ENCODE results near the gene DNAL4.

GRCh38 chr22:38783095-38783615, 10.8 kb downstream of the DNAL4 start:
- TF ChIP-seq CTCF (IDR thresholded peaks at IDR 0.05) = no peak
- no peak for TF ChIP-seq POLR2A (IDR thresholded peaks at IDR 0.05)
